Tibial nerve (tissue), 3 donors: Measurements from ENCODE around the gene TRIM9.

ENCODE experiments used
- CTCF ChIP-seq, 5 experiments: fragments of 200-600 bp in 3 of 5; fragments of 450-650 bp in 2 of 5; sonication (generic) in 3 of 5; IDR thresholded peaks; one replicate each; pipeline ENCODE4 v1.5.1; 2016 to 2019; ENCODE audit warnings: antibody characterized with exemption in 5 of 5, mild to moderate bottlenecking in 3 of 5, moderate library complexity in 2 of 5
- POLR2A ChIP-seq, 2 donors: fragments of 450-650 bp; IDR thresholded peaks; one replicate each; pipeline ENCODE4 v1.6.1; 2017; ENCODE audit warnings: antibody characterized with exemption in 2 of 2, mild to moderate bottlenecking in 2 of 2, moderate library complexity in 2 of 2

GRCh38 chr14:50972734-50973133 lies 122.2 kb downstream of the TRIM9 start:
- TF ChIP-seq POLR2A (IDR thresholded peaks at IDR 0.05) (no peak), CTCF (IDR thresholded peaks at IDR 0.05) (no peak)
